ENCODE results near the gene SLC35F3. TPM values are rescaled to one million over a fixed set of nuclear protein-coding genes. Genes with fewer than 3 reads are reported as not detected.

The SLC35F3 gene
- total and polyA plus RNA-seq, 4 donors = 0.01 to 0.37 (median 0.08) TPM; not detected in 1

- Histone ChIP-seq H3K9ac (ENCODE audit: low read depth in 1 of 2, low read length in 2 of 2) (no peak overlapping the region), H3K27me3 (ENCODE audit: control insufficient read depth in 4 of 4, insufficient read depth in 4 of 4, low read length in 3 of 4) (no peaks in the 10 kb centered on the region), H3K9me3 (ENCODE audit: control insufficient read depth in 4 of 4, low read length in 3 of 4) (no peaks in the 10 kb centered on the region), H3K4me3 (ENCODE audit: low read depth in 1 of 3, low read length in 3 of 3) (no peak overlapping the region), H3K4me1 (ENCODE audit: control insufficient read depth in 4 of 4, insufficient read depth in 4 of 4, low read length in 3 of 4) (no peaks in the 10 kb centered on the region), H3K36me3 (ENCODE audit: control insufficient read depth in 4 of 4, insufficient read depth in 3 of 4, low read depth in 1 of 4, low read length in 3 of 4) (no peaks in the 10 kb centered on the region), H3K27ac (ENCODE audit: low read depth in 1 of 2, low read length in 2 of 2) (no peak overlapping the region)
- TF ChIP-seq FOXA2 (IDR thresholded peaks at IDR 0.05) = no peak
- no peak for TF ChIP-seq CTCF (IDR thresholded peaks at IDR 0.05; ENCODE audit: low read depth, low read length, missing input control)
- no peak for TF ChIP-seq RAD21 (IDR thresholded peaks at IDR 0.05)
- no peak for TF ChIP-seq MAX (IDR thresholded peaks at IDR 0.05)
- TF ChIP-seq EGR1 (IDR thresholded peaks at IDR 0.05; ENCODE audit: low read depth in 2 of 2) = no peak
- no peak for TF ChIP-seq YY1 (IDR thresholded peaks at IDR 0.05)
- TF ChIP-seq REST (IDR thresholded peaks at IDR 0.05) = no peak
- no peak for TF ChIP-seq NR2F2 (IDR thresholded peaks at IDR 0.05)
- no peak for TF ChIP-seq HNF4G (IDR thresholded peaks at IDR 0.05)
- TF ChIP-seq HNF4A (conservative IDR thresholded peaks at IDR 0.05) = no peak
- no peak for TF ChIP-seq JUND (IDR thresholded peaks at IDR 0.05)
- TF ChIP-seq SP1 (IDR thresholded peaks at IDR 0.05) = no peak
- TF ChIP-seq RXRA (IDR thresholded peaks at IDR 0.05) = no peak
- 61% methylated on average over 3 of the region's 3 CpGs for WGBS
- no peak for DNase-seq (ENCODE audit: low spot score)
Measured at GRCh38 chr1:234062166-234062565, 157.7 kb downstream of the SLC35F3 start.

- peak; percentile 73 for DNase-seq (ENCODE audit: low spot score)
- H3K4me3 ChIP-seq (ENCODE audit: low read depth in 1 of 3, low read length in 3 of 3) = no peak overlapping the region
- no peak for TF ChIP-seq ATF3 (IDR thresholded peaks at IDR 0.05)
- TF ChIP-seq RAD21 (IDR thresholded peaks at IDR 0.05) = peak; percentile 83 to 90
- peak; percentile 71 for TF ChIP-seq CTCF (IDR thresholded peaks at IDR 0.05; ENCODE audit: low read depth, low read length, missing input control)
- H3K36me3 ChIP-seq (ENCODE audit: control insufficient read depth in 4 of 4, insufficient read depth in 3 of 4, low read depth in 1 of 4, low read length in 3 of 4) = no peaks in the 10 kb centered on the region
- H3K27ac ChIP-seq (ENCODE audit: low read depth in 1 of 2, low read length in 2 of 2) = no peak overlapping the region
- 22% methylated on average over 17 of the region's 17 CpGs for WGBS
- no peaks in the 10 kb centered on the region for H3K9me3 ChIP-seq (ENCODE audit: control insufficient read depth in 4 of 4, low read length in 3 of 4)
- H3K4me1 ChIP-seq (ENCODE audit: control insufficient read depth in 4 of 4, insufficient read depth in 4 of 4, low read length in 3 of 4) = no peaks in the 10 kb centered on the region
- no peaks in the 10 kb centered on the region for H3K27me3 ChIP-seq (ENCODE audit: control insufficient read depth in 4 of 4, insufficient read depth in 4 of 4, low read length in 3 of 4)
- H3K9ac ChIP-seq (ENCODE audit: low read depth in 1 of 2, low read length in 2 of 2) = no peak overlapping the region
Measured at GRCh38 chr1:234065794-234066447, 161.4 kb downstream of the SLC35F3 start.
